ENCODE measurements around the gene CA14.
"Not testable (repeated sequence)": the region's sequence is repeated elsewhere in the genome, so short reads cannot be mapped to it uniquely, and the experiment has no call there.

Gene CA14

DNA sequence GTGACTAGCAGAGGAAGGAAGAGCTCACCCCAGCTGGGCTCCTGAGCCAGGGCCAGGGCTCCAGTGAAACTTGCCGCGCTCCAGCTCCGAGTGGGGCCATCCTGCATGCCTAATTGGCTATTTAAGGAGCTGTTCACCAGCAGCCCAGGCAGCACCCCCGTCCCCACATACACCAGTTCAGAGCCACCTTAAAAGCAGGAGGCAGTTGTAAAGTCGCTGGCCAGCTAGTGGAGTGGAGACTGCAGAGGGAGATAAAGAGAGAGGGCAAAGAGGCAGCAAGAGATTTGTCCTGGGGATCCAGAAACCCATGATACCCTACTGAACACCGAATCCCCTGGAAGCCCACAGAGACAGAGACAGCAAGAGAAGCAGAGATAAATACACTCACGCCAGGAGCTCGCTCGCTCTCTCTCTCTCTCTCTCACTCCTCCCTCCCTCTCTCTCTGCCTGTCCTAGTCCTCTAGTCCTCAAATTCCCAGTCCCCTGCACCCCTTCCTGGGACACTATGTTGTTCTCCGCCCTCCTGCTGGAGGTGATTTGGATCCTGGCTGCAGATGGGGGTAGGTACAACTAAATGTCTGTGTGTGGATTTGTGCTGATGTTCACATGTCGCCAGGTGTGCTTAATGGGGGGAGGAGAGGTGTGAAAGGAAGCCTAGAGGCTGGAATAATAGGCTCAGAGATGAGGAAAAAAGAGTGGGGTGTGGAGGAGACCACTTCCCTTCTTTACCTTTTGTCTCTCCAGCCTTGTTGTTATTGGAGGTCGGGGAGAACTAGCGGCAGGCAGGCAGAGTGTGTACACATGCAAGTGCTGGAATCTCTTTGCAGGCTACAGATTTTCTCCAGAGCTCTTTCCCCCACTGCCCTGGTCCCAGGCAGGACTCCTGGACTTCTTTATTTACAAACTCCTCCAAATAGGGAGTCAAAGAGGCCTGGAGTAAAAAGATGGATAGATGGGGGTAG lies at the start of gene CA14:
TSS of gene CA14 (plus strand) at position 151 of the 962 bp plus-strand sequence. CDS start at position 506, 355 bp downstream.
- no peak for DNase-seq

DNA sequence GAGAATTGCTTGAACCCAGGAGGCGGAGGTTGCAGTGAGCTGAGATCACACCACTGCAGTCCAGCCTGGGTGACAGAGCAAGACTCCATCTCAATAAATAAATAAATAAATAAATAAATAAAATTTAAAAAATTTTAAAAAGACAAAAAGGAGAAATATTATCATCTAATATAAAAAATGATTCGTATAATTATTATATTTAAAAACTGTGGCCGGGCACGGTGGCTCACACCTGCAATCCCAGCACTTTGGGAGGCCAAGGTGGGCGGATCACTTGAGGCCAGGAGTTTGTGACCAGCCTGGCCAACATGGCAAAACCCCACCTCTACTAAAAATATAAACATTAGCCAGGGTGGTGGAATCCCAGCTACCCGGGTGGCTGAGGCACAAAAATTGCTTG lies 49.1 kb upstream of the CA14 start:
- not testable (repeated sequence) for DNase-seq

DNA sequence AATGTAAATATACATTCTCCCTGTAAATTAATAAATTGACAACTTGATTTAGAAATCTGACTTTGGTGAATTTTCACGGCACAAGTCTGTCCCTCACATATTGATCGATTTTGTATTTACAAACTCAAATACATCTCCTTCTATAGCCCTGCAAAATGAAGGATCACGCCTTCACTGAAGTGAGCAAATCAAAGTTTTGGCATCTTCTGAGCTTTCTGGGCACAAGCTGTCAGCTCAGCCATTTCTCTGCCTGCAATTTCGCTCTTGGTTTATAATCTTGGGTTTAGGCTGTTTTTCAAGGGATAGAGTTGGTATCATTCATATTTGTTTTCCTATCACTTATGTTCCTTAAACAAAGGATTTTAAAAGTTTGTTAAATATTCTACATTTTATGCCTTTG lies 47.5 kb upstream of the CA14 start:
- no peak for DNase-seq

DNA sequence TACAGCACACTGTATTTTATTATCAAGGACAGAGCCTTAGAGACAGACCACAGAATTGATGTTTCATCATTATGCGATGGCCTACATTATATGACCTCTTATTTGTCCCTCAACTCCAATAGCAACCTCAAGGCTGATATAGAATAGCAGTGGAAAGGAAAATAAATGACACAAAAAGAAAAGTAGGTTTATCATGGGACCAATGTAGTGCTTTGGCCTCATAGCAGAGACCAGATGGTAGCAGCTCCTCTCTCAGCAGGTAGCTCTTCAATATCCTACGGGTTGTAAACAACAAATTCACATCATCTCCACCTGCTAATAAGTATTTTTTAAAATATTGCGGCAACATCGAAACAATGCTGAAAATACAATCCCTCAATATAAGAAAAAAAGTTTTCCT lies 46.9 kb upstream of the CA14 start:
- DNase-seq: no peak

DNA sequence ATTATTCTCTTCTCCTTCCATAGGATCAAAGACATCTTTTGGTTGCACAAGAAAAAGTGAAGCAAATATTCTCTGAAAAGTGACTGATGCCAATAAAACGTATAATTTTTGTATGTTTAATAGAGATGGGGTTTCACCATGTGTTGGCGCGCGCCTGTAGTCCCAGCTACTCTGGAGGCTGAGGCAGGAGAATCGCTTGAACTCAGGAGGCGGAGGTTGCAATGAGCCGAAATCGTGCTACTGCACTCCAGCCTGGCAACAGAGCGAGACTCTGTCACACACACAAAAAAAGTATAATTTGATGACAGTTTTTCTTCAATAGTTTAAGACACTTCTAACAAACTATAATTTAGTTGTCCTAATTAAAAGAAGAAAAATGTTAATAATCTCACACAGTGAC lies 45.5 kb upstream of the CA14 start:
- DNase-seq: no peak

DNA sequence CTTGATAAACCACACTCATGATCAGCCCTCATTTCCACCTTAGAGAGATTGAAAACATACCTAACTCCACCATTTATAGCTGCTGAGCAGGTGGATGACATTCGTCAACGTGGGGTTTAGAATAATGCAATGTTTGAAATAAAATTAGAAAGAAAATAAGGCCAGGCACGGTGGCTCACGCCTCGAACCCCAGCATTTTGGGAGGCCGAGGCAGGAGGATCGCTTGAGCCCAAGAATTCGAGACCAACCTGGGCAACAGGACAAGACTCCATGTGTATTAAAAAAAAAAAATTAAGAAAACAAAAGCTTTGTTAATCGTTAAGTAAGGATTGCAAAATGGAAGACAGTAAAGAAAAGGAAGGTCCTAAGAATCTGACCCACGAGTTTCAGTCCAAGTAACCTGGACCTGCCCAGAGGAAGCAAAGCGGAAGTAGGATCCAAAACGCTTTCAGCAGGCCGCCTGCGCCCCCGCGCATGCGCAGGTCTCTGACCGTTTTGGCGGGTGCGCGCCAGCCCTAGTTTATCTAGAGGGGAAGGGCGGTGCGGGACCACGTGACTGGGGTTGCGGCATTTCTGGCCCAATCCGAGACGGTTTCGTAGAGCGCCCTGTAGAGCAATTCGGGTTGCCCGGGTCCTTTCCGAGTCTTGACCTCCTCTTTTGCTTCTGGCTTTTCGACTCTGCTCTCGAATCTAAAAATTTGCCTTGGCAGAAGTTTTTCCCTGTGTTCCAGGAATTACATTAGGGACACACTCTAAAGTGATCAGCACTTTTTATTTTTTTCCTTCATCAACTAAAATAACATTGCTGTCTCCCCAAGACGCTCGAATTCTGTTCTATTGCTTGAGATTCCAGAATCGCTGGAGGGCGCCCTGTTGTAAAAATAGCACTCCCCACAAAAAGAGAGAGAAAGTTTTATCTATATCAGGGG lies 44.1 kb upstream of the CA14 start:
- DNase-seq: peak; percentile 94

DNA sequence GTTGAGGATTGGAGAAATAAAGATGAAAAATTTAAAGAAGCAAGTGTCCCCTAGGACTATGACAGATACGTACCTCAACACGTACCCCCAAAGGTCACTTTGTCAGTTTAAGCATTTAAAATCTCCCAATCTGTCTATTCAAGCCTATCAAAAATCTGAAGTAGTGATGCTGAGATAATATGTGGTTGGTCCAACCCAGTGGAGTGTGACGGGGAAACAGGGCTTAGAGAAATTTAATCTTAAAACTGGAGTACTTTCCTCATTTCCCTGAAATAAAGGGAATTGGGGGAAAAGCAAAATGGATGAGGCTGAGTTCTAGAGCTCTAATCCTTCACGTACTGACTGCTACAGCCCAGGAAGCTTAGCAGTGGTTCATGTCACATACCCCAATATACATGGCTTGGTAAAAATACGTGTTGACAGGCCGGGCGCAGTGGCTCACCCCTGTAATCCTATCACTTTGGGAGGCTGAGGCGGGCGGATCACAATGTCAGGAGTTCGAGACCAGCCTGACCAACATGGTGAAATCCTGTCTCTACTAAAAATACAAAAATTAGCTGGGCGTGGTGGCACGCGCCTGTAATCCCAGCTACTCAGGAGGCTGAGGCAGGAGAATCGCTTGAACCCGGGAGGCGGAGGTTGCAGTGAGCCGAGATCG lies 43.3 kb upstream of the CA14 start:
- not testable (repeated sequence) for DNase-seq

DNA sequence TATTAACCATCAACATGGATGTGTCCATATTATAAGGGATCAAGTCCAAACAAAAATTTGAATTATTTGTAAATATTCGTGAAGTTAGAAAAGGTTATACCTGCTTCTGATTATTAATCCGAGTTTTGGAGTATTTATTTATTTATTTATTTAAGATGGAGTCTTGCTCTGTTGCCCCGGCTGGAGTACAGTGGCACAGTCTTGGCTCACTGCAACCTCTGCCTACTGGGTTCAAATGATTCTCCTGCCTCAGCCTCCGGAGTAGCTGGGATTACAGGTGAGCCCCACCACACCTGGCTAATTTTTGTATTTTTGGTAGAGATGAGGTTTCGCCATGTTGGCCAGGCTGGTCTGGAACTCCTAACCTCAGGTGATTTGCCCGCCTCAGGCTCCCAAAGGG lies 41.7 kb upstream of the CA14 start:
- not testable (repeated sequence) for DNase-seq

DNA sequence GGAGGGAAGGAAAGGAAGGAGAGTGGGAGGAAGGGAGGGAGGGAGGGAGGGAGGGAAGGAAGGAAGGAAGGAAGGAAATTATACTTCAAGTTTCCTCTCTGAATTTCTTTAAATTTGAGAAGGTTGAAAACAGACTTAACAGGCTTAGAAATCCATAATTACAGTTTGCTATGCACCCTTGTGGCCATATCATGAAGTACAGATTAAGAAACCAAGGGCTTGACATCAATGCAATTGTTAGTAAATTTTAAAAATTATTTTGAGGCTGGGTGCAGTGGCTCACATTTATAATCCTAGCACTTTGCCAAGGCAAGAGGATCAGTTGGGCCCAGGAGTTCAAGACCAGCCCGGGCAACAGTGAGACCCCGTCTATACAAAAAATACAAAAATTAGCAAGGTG lies 36.0 kb upstream of the CA14 start:
- DNase-seq: no peak

DNA sequence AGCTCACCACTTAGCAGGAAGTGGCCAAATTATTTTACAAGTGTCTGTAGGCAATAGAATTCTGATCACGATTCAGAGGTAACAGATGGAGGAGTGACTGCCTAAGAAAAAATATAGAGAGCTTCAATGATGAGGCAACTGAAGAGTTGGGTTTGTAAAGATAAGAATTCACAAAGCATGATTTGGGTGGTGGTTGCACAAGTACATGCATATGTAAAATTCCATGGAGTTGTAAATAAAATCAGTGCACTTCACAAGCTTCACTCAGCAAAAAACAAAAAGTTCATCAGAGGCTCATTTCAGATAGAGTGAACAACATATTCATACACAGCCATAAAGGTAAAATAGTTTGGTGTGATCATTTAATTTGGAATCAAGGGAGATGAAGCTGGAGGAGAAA lies 32.6 kb upstream of the CA14 start:
- DNase-seq: no peak

DNA sequence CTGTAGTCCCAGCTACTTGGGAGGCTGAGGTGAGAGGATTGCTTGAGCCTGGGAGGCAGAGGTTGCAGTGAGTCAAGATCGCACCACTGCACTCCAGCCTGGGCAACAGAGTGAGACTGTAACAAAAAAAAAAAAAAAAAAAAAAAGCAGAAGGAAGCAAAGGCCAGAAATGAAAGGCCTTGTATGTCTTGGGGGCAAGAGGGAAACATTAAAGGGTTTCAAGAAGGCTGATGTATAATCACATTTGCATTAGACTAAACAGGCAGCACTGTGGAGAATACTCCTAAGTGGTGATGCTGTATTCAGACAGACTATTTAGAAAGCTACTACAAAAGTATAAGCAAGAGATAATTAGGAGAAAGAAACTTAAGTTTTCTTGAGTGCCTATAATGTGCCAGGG lies 32.0 kb upstream of the CA14 start:
- no peak for DNase-seq

DNA sequence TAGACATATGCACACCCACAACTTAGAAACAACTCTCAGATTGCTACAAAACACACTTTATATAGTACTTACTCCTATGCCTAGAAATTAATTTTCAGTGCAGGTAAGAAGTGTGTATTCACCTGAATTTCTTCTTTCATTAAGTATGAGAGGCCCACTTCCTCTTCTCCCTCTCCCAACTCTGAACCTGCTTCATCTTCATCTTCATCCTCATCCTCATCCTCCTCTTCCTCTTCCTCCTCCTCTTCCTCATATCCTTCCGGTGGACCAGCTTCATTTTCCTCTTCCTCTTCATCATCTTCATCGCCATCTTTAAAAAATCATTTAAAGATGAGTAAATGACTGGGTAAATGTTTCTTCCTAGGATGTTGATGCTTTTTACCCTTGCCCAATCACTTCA lies 31.1 kb upstream of the CA14 start:
- DNase-seq: no peak

DNA sequence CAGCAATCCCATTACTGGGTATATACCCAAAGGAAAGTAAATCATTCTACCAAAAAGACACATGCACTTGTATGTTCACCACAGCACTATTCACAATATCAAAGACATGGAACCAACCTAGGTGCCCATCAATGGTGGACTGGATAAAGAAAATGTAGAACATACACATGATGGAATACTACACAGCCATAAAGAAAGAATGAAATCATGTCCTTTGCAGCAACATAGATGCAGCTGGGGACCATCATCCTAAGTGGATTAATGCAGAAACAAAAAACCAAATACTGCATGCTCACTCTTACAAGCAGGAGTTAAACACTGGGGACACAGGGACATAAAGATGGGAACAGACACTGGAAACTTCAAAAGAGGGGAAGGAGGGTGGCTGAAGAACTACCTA lies 30.3 kb upstream of the CA14 start:
- no peak for DNase-seq

DNA sequence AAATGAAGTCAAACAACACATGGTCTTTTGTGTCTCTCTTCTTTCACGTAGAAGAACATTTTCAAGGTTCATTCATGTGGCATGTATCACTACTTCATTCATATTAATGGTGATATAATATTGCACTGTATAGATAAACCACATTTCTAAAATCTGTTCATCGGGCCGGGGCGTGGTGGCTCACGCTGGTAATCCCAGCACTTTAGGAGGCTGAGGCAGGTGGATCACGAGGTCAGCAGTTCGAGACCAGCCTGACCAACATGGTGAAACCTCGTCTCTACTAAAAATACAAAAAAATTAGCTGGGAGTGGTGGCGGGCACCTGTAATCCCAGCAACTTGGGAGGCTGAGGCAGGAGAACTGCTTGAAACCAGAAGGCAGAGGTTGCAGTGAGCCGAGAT lies 29.3 kb upstream of the CA14 start:
- DNase-seq: not testable (repeated sequence)

DNA sequence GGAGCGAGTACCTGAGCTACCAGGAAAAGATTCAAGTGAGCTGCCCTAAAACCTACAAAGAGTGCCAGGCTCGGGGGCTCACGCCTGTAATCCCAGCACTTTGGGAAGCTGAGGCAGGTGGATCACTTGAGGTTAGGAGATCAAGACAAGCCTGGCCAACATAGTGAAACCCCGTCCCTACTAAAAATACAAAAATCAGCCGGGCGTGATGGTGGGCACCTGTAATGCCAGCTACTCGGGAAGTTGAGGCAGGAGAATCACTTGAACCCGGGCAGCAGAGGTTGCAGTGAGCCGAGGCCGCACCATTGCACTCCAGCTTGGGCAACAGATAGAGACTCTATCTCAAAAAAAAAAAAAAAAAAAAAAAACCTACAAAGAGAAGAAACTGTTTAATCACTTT lies 24.7 kb upstream of the CA14 start:
- not testable (repeated sequence) for DNase-seq

DNA sequence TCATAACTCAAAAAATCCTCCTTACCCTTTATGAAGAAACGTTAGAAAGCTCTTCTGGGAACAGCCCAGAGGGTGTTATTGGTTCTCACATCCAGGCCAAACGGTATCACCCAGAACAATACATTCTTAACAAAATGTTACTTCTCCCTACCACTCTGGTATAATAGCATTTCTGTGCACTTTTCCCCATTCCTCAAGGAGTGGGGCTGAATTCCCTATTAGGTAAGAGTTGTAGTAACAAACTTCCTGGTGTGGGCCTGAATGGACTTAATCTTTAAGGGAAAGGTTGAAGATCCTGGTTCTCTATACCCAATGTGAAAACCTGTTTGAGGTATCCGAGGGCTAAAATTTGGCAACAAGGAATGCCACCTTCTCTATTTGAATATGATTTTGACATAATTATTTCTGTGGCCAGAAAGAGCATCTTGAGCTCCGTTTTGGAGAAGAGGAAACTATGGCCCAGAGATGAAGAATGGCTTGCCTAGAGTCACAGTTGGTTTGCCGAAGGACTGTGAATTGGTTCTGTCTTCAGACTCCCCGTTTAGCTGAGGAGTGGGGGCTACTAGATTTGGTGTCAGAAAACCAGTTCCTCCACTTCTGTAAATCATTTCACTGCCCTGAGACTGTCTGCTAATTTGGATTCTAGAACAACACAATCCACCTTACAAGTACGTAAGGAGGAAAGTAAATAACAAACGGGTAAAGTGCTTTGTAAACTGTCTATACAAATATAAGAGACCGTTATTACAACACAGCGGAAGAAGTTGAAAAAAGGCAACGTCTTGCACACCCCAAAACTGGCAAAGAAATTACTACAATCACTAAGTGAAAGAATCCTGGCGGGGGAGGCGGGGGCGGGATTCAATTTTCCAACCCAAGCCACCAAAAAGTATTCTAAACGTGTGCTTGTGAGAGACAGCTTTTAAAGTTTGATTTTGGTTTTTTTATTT lies 23.9 kb upstream of the CA14 start:
- DNase-seq: no peak

DNA sequence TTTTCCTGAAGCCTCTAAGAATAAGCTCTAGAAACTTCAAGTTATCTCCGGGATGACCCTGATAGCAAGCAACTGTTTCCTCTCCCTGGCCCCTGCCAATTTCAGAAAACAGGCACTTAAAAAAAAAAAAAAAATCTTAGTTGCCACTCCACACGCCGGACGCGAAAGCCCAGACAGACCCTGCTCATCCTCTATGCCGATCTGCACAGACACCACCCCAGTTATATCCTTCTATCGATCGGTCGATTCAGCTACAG lies 23.3 kb upstream of the CA14 start:
- DNase-seq: no peak

DNA sequence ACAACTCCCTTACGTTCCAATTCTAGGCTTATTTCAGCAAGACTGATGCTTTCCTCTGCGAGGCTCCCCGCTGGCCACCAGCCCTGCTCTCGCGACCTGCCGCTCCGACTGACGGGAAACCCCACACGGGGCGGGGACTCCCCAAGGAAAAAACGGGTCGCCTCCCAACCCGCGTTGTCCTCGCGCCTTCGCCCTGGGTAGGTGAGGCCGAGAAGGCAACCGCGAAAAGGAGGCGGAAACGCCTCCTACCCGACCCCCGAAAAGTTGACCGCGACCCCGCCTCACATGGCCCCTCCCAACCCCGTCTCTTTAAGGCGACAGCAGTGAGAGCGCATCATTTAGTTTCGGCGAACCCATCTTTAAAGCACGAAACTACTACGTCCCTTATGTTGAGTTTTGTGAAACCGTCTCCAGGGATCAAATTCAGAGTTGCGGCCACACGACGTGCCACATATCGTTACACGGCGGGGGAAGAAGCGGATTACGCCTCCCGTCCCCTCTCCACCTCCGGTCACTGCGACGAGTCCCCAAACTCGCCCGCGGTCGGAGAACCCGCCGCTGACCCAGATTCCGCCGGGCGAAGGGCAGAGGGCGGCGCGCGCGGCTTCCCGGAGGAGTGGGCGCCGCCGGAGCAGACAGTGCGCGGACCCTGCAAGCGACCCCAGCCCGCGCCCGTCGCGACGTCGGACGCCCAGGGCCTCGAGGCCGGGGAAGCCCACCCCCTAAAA lies 22.8 kb upstream of the CA14 start:
- peak; percentile 62 for DNase-seq

DNA sequence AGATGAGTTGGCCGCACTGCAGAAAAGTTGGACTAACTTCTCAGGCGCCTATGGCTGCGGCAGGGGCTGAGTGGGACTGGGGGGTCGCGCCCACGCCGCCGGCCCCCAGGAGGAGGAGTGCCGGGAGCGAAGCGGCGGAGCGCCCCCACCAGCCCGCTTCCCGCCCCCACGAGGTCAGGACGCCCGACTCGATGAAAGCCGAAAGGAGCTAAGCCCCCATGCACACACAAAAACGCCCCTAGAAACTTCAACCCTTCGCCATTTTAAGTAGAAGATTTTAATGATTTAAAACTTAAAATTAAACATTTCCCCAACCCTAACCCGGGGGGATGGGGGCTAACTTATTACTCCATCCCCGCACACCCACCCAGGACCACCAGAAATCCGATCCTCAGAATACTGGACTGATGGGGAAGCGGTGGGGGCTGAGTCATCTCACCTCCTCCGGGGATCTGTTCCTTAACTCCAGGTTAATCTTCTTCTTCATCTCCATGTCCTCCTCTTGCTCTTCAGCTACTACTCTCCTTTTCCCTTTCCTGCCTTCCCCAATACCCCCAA lies 22.2 kb upstream of the CA14 start:
- DNase-seq: no peak

DNA sequence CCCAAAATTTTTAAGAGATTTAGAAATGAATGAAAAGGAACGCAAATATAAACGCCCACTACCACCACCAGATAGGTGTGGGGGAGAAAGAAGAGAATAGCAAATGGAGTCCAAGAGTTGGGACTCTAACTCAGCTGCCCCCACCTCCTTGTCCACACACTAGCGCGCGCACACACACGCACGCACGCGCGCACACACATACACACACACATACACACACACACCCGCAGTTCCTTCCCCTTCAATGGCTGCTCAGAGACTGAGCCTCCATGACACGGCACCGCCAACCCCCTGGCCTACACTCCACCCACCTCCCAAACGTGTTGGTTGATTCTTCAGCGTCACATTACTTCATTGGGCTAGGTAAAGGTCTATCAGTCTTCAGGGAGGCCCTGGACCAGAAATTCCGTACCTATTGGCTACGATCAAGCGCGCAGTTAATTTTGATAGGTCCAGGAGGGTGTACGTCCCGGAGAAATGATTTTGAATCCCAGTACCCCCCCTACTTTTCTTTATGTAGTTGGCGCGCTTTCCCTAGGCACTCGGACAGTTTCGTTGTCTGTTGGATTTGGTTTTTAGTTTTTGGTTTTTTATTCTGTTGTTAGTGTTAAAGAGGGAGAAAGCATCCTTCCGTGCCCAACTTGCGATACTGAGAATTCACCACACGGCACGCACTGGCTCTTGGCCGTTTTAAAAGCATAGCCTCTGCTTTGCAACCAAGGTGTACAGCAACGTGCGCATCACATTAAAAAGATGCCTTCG lies 21.5 kb upstream of the CA14 start, which contains the start of gene ANP32E:
TSS of gene ANP32E (minus strand) at position 261 of the 762 bp plus-strand sequence. CDS start 326 bp downstream, outside the sequence.
- DNase-seq: peak; percentile 96
